ENCODE measurements around the gene ASB8. TPM values are rescaled to one million over a fixed set of nuclear protein-coding genes. Genes with fewer than 3 reads are reported as not detected.

ASB8 gene, protein sequence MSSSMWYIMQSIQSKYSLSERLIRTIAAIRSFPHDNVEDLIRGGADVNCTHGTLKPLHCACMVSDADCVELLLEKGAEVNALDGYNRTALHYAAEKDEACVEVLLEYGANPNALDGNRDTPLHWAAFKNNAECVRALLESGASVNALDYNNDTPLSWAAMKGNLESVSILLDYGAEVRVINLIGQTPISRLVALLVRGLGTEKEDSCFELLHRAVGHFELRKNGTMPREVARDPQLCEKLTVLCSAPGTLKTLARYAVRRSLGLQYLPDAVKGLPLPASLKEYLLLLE
- 12.2 to 20.4 TPM (median 14.0 TPM) in 5 replicates for total RNA-seq (2022; extraction: Qiagen RNA extraction; ENCODE audit: low read depth)

DNA sequence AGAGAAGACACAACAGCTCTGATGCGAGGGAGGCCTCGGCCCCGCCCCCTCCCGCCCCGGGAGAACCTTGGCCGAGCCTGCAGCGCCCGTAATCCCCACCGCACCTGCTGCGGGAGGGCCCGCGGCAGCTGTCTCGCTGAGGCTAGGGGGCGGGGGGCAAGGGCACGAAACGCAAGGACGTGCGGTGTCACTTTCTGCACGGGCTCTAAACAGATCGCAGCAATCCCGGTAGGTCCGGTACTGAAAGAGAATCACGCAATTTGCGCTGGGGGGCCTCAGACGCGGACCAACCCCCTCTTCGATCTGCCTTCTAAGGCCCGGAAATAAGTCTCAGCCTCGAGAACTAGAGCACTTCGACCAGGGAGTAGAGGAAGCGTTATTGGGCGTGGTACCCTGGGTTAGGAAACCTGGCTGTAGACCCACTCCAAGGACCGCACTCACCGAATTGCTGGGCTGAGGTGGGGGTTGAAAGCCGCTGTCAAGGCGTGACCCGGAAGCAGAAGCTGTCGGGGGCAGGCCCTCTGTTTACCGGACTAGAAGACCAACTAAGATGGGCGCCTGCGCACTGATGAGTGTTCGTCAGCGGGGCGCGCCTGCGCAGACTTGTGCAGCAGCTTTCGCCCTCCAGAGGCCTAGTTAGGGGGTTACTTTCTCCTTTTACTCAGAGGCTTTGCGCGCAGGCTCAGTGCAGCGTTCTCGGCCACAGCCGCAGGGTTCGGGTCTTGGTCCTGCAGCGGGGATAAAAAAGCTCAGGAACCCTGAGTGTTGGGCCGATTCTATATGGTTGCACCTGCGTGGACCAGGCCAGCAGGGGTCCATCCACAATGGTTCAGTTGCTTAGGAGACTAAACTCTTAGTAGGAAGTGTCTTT lies at the start of gene ASB8:
Gene ASB8 (minus strand): TSS at position 498 of the 871 bp plus-strand sequence. CDS start 4,019 bp downstream, outside the sequence.

DNA sequence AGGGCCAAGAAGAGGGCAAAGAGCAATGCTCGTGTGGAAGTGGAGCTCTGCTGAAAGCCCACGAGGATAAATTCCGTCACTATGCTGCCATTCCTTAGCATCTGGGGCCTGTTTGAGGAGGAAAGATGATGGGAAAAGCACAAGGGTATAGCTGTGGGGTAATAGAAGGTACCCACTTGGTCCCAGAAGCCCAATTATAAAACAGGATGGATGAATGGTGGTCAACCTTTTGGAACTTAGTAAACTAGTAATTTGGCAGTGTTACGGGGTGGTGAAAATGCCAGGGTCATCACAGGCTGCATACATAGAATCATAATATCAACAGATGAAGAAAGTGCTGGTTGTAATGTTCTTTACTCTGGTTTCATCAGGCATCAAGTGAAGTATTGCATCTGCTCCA lies 45.9 kb upstream of the ASB8 start, which contains the start of gene OR10AD1:
Gene OR10AD1 (minus strand): TSS at position 101 of the 400 bp plus-strand sequence. CDS start 0 bp downstream, at position 101.

DNA sequence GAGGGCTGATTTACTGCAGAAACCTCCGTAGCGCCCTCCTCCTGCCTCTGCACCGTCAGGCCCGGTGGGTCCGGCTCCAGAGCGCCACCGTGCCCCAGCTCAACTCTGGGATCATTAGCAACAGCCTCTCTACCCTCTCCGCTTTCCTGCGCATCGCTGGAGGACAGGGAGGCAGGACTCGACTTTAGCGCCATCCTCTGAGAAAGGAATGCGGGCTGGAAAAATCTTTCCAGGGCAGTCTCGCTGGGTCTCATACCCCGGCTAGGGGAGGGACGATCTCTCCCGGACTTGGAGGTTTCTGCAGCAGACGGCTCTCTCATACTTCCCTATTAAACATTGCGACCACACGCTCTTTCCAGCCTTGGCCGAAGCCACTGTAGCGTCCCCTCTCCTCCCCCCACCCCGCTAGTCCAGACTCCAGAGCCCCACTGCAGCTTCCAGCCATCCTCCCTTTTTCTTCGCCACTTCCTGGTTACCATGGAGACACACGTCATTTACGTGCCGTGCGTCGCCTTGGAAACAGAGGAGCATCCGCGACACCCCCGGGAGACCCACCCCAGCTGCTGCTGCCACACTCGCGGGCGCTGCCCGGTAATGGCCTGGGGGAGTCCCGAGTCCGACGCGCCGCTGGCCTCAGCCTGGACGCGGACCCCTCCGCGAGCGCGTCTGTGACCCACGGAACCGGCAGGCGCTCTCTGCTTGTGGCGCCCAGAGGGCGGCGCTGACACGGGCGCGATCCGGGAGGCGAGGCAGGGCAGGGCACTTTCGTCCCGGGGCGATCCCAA lies 26.0 kb upstream of the ASB8 start, which contains the start of gene CCDC184:
Gene CCDC184 (plus strand): TSS at position 554 of the 785 bp plus-strand sequence. CDS start 479 bp downstream, outside the sequence.

DNA sequence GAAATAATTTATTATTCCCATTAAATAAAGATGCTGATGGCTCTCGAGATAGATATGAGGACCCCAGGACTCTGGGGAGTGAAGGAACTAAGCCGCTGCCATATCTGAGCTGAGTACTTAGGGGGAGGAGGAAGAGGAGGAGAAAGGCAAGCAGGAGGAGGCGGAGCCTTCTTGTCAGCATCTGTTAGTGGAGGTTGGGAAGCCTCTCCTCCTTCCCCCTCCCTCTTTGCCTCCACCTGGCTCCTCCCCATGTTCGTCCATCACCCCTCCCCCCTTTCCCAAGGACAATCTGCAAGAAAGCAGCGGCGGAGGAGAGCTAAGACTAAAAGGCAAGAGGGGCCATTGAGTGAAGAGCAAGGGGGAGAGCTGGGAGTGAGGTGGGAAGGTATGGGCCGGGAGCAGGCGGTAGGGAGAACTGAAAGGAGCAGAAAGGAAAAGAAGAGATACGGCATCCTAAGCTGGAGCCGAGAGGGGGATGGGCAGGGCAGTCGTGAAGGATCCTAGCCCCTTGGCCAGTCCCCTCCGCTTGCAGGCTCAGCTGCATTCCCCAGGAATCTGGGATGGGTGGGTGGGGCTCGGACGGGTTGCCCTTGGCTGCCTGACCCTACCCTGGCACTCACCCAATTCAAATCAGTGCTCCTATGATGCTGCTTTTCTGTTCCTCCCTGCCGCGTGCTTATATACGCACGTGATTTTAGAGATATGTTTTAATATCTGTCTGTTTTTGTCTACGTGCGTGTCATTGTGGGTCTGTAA lies 38.1 kb downstream of the ASB8 start, which contains the start of gene PFKM:
Gene PFKM (plus strand): TSS at position 287 of the 756 bp plus-strand sequence. CDS start 3,411 bp downstream, outside the sequence.

DNA sequence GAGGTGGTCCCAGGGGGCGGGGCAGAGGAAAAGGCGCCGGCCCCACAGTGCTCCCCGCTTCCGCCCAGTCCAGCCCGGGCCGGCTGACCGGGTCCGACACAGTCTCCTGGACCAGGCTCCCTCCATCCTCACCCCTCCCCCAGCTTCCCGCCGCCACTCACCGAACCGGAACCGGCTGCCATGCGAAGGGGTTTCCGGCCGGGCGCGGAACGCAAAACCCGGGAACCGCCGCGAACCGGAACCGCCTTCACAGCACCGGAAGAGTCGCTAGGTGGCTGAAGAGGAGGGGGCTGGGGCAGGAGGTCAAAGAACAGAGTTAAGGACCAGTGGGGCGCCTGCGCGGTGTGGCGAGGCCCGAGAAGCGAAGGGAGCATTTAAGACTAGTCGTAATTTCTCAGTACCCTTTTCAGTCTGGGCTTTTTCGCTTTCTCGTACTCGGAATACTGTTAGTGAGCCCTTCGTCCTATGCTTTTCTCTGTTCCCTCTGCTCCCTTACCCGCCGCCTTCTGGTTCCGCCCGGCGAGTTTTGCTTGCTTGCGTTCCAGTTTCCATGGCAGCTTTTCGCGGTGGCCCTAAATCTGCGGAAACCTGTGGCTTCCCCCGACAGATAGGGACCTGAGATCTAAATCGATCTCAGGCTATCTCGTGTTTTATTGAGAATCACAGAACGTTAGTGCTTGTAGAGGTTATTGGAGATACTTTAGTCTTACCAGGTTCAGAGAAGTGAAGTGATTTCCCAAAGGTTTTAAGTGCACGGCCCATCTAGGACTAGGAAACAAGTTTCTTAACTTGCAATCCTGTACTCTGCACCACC lies 51.2 kb downstream of the ASB8 start, which contains the start of gene SENP1:
Gene SENP1 (minus strand): TSS at position 213 of the 814 bp plus-strand sequence. CDS start 4,607 bp downstream, outside the sequence.

Other genes starting within 250 kb of the ASB8 start
- gene TMEM106C, start 193.9 kb downstream of the ASB8 start, total RNA-seq (2022; extraction: Qiagen RNA extraction; ENCODE audit: low read depth) = 119 to 129 TPM (median 126 TPM) in 5 replicates
- gene COL2A1, start 153.0 kb downstream of the ASB8 start, total RNA-seq (2022; extraction: Qiagen RNA extraction; ENCODE audit: low read depth) = 0.02 to 0.18 TPM (median 0.08 TPM) in 5 replicates
- 12.2 to 15.3 TPM (median 14.5 TPM) in 5 replicates for gene SENP1, start 51.4 kb downstream of the ASB8 start, total RNA-seq (2022; extraction: Qiagen RNA extraction; ENCODE audit: low read depth)
- gene PFKM, start 38.2 kb downstream of the ASB8 start, total RNA-seq (2022; extraction: Qiagen RNA extraction; ENCODE audit: low read depth) = 25.3 to 31.6 TPM (median 27.7 TPM) in 5 replicates
- gene CCDC184, start 26.1 kb upstream of the ASB8 start, total RNA-seq (2022; extraction: Qiagen RNA extraction; ENCODE audit: low read depth) = 3.1 to 3.5 TPM (median 3.2 TPM) in 5 replicates
- gene OR10AD1, start 45.8 kb upstream of the ASB8 start, total RNA-seq (2022; extraction: Qiagen RNA extraction; ENCODE audit: low read depth) = not detected in 5 replicates
- gene ZNF641, start 193.4 kb upstream of the ASB8 start, total RNA-seq (2022; extraction: Qiagen RNA extraction; ENCODE audit: low read depth) = 6.4 to 9.4 TPM (median 7.8 TPM) in 5 replicates